ENCODE results near the gene RAVER1. TPM values are rescaled to one million over a fixed set of nuclear protein-coding genes. Genes with fewer than 3 reads are reported as not detected.

Gene RAVER1
- total RNA-seq, 1 experiment from 2014 or later, result 62.4 TPM

GRCh38 chr19:10279737-10280442 lies 53.4 kb downstream of the RAVER1 start:
- Histone ChIP-seq H3K9me3 (ENCODE audit: low read length) (no peaks in the 10 kb centered on the region), H3K79me2 (ENCODE audit: low read length) (no peaks in the 10 kb centered on the region), H3K9me2 (replicated peaks; ENCODE audit: low read length) (no peaks in the 10 kb centered on the region), H3K27ac (ENCODE audit: low read length) (no peak overlapping the region), H3K4me1 (ENCODE audit: insufficient read depth, low read length) (peaks cover 7% of the 10 kb centered on the region), H3F3A (ENCODE audit: low read length, unreplicated experiment) (no peaks in the 10 kb centered on the region), H3K9ac (ENCODE audit: low read length) (no peak overlapping the region), H3K4me2 (ENCODE audit: low read length) (no peak overlapping the region), H4K20me1 (ENCODE audit: low read length) (no peaks in the 10 kb centered on the region), H3K36me3 (ENCODE audit: low read depth, low read length) (no peaks in the 10 kb centered on the region), H3K4me3 (ENCODE audit: low read length) (no peak overlapping the region), H3K27me3 (ENCODE audit: low read length) (no peaks in the 10 kb centered on the region), H2AFZ (ENCODE audit: low read length) (no peak overlapping the region)
- POLR2A ChIA-PET (ENCODE audit: unreplicated experiment), result interaction anchor here (0.7 kb wide), 1 partner anchor 10 kb away, joined by 3 read pairs; no protein-coding TSS in a partner anchor
- CTCF ChIA-PET, result interaction anchor here (0.5 to 0.9 kb wide), 2 partner anchors 10 to 21 kb away, joined by 3 to 4 read pairs; no protein-coding TSS in a partner anchor
- DNase-seq (no peak), ATAC-seq (no peak)
- intact Hi-C loops (cut with micrococcal nuclease), result no loop called here
- TF ChIP-seq EZH2phosphoT487 (IDR thresholded peaks at IDR 0.05; ENCODE audit: borderline replicate concordance, low read length), result no peak
- TF ChIP-seq EZH2 (IDR thresholded peaks at IDR 0.05; ENCODE audit: low read length, unreplicated experiment), result no peak
- no peak for TF ChIP-seq CTCF (conservative IDR thresholded peaks at IDR 0.05; ENCODE audit: low read depth, low read length)
- no TSS peak for BruUV-seq (replicated peaks)

GRCh38 chr19:10278935-10279334 lies 54.4 kb downstream of the RAVER1 start:
- no peak for ATAC-seq
- H4K20me1 ChIP-seq (ENCODE audit: low read length), result no peaks in the 10 kb centered on the region
- H3K4me1 ChIP-seq (ENCODE audit: insufficient read depth, low read length), result peaks cover 7% of the 10 kb centered on the region
- H3K79me2 ChIP-seq (ENCODE audit: low read length), result no peaks in the 10 kb centered on the region
- no peaks in the 10 kb centered on the region for H3K36me3 ChIP-seq (ENCODE audit: low read depth, low read length)
- no peak overlapping the region for H3K4me2 ChIP-seq (ENCODE audit: low read length)
- H3K4me3 ChIP-seq (ENCODE audit: low read length), result no peak overlapping the region
- H3K9me3 ChIP-seq (ENCODE audit: low read length), result no peaks in the 10 kb centered on the region
- CTCF ChIA-PET, result no interaction called here
- H3K27ac ChIP-seq (ENCODE audit: low read length), result no peak overlapping the region
- H3K9me2 ChIP-seq (replicated peaks; ENCODE audit: low read length), result no peaks in the 10 kb centered on the region
- H3K9ac ChIP-seq (ENCODE audit: low read length), result no peak overlapping the region
- POLR2A ChIA-PET (ENCODE audit: unreplicated experiment), result no interaction called here
- BruUV-seq (replicated peaks), result no TSS peak
- H2AFZ ChIP-seq (ENCODE audit: low read length), result no peak overlapping the region
- TF ChIP-seq CTCF (conservative IDR thresholded peaks at IDR 0.05; ENCODE audit: low read depth, low read length) (no peak), EZH2 (IDR thresholded peaks at IDR 0.05; ENCODE audit: low read length, unreplicated experiment) (no peak), EZH2phosphoT487 (IDR thresholded peaks at IDR 0.05; ENCODE audit: borderline replicate concordance, low read length) (no peak)
- no peaks in the 10 kb centered on the region for H3F3A ChIP-seq (ENCODE audit: low read length, unreplicated experiment)
- intact Hi-C loops (cut with micrococcal nuclease), result no loop called here
- DNase-seq, result no peak
- no peaks in the 10 kb centered on the region for H3K27me3 ChIP-seq (ENCODE audit: low read length)
